Keratinocyte (primary cell): ENCODE results near the gene ZNF19.

ENCODE experiments used
- CTCF ChIP-seq, 3 experiments: IDR thresholded peaks in 1 of 3; conservative IDR thresholded peaks in 1 of 3; optimal IDR thresholded peaks in 1 of 3; 2 replicates in 2 of 3; 3 replicates in 1 of 3; pipeline versions ENCODE3 to v1.5.1; 2011; ENCODE audit warnings: low read length in 3 of 3, mild to moderate bottlenecking in 3 of 3, moderate library complexity in 2 of 3, control low read depth in 1 of 3, inconsistent platforms in 1 of 3; ENCODE audit not compliant: insufficient read depth in 2 of 3; ENCODE audit errors: extremely low read depth in 1 of 3
- EZH2 ChIP-seq: IDR thresholded peaks from one replicate; pipeline ENCODE4 v1.6.1; 2012; ENCODE audit warnings: inconsistent platforms, mild to moderate bottlenecking, low read length, moderate library complexity

DNA sequence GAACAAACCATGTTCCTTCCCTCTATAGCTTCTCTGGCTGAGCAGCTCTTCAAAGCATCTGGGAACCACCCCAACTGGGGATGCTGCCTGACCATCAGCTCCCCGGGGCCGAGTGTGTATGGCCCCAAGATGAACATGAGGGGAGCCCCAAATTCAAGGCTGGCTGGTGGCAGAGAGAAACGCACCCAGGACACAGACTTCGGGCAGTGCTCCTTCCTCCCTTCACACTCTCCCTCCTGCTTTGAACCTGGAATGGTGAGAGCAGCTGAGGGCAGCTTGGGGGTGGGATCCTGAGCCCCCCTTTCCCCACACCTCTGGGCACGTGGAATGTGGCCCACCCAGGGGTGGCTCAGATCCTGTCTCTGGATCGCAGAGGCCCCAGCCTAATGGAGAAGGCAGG is 64.5 kb downstream of the ZNF19 start:
- no peak for TF ChIP-seq CTCF (optimal IDR thresholded peaks at IDR 0.05 in 1 of 3, IDR thresholded peaks at IDR 0.05 in 1 of 3, conservative IDR thresholded peaks at IDR 0.05 in 1 of 3; ENCODE audit: extremely low read depth in 1 of 3, insufficient read depth in 2 of 3, low read length in 3 of 3)
- no peak for TF ChIP-seq EZH2
